Loucy (cell line): ENCODE measurements around the gene CAVIN1.
"Not testable (repeated sequence)": the region's sequence is repeated elsewhere in the genome, so short reads cannot be mapped to it uniquely, and the experiment has no call there.

ENCODE experiments used
- H2AFZ ChIP-seq: fragments of 200-600 bp; sonication (generic); 2 replicates; pipeline ENCODE4 v1.6.0; 2016; ENCODE audit warnings: antibody characterized with exemption, mild to moderate bottlenecking, low read length, moderate library complexity
- H3F3A ChIP-seq: fragments of 200-600 bp; 2 replicates; pipeline ENCODE4 v1.6.0; 2016; ENCODE audit warnings: antibody characterized with exemption, low read depth, mild to moderate bottlenecking
- H3K27me3 ChIP-seq: fragments of 200-600 bp; sonication (generic); 2 replicates; pipeline ENCODE4 v1.6.1; 2014; ENCODE audit warnings: low read length, mild to moderate bottlenecking; ENCODE audit not compliant: insufficient read depth, poor library complexity, severe bottlenecking
- H3K36me3 ChIP-seq: fragments of 200-600 bp; sonication (generic); 2 replicates; pipeline ENCODE4 v1.6.1; 2016; ENCODE audit warnings: low read length; ENCODE audit not compliant: insufficient read depth
- H3K4me1 ChIP-seq: fragments of 200-600 bp; sonication (generic); 2 replicates; pipeline ENCODE4 v1.5.1; 2014; ENCODE audit warnings: low read length, mild to moderate bottlenecking; ENCODE audit not compliant: insufficient read depth, poor library complexity, severe bottlenecking
- H3K4me2 ChIP-seq: fragments of 200-600 bp; sonication (generic); 2 replicates; pipeline ENCODE4 v1.6.0; 2014; ENCODE audit warnings: antibody characterized with exemption, low read length, low read depth, mild to moderate bottlenecking; ENCODE audit not compliant: poor library complexity, severe bottlenecking
- H3K4me3 ChIP-seq: fragments of 200-600 bp; sonication (generic); 2 replicates; pipeline ENCODE4 v1.5.1; 2014; ENCODE audit warnings: low read length, mild to moderate bottlenecking, mixed read lengths; ENCODE audit not compliant: poor library complexity, severe bottlenecking
- H3K79me2 ChIP-seq: fragments of 200-600 bp; sonication (generic); 2 replicates; pipeline ENCODE4 v1.6.1; 2014; ENCODE audit warnings: low read length; ENCODE audit not compliant: insufficient read depth
- H3K9ac ChIP-seq: fragments of 200-600 bp; sonication (generic); 2 replicates; pipeline ENCODE4 v1.6.0; 2014; ENCODE audit warnings: mild to moderate bottlenecking, low read depth, low read length, moderate library complexity; ENCODE audit not compliant: poor library complexity, severe bottlenecking
- H3K9me2 ChIP-seq: fragments of 200-600 bp; sonication (generic); replicated peaks from 2 replicates; pipeline ENCODE4 v1.6.1; 2016; ENCODE audit warnings: low read depth, low read length, mixed read lengths
- H3K9me3 ChIP-seq: fragments of 200-600 bp; sonication (generic); 2 replicates; pipeline ENCODE4 v1.6.1; 2014; ENCODE audit warnings: mild to moderate bottlenecking, antibody characterized with exemption, low read length, low read depth; ENCODE audit not compliant: insufficient read depth
- H4K20me1 ChIP-seq: fragments of 200-600 bp; sonication (generic); 2 replicates; pipeline ENCODE4 v1.6.0; 2014; ENCODE audit warnings: antibody characterized with exemption, low read length, mild to moderate bottlenecking; ENCODE audit not compliant: insufficient read depth, poor library complexity, severe bottlenecking
- EZH2phosphoT487 ChIP-seq: fragments of 200-600 bp; IDR thresholded peaks from 2 replicates; pipeline ENCODE4 v1.6.1; 2018; ENCODE audit warnings: antibody characterized with exemption, mild to moderate bottlenecking, moderate library complexity, borderline replicate concordance
- TF ChIP-seq, protein P1 (sequence below): fragments of 200-600 bp; sonication (generic); conservative IDR thresholded peaks from 2 replicates; pipeline ENCODE4 v1.5.1; 2014; ENCODE audit warnings: mild to moderate bottlenecking, antibody characterized with exemption, low read length

The CAVIN1 gene

DNA sequence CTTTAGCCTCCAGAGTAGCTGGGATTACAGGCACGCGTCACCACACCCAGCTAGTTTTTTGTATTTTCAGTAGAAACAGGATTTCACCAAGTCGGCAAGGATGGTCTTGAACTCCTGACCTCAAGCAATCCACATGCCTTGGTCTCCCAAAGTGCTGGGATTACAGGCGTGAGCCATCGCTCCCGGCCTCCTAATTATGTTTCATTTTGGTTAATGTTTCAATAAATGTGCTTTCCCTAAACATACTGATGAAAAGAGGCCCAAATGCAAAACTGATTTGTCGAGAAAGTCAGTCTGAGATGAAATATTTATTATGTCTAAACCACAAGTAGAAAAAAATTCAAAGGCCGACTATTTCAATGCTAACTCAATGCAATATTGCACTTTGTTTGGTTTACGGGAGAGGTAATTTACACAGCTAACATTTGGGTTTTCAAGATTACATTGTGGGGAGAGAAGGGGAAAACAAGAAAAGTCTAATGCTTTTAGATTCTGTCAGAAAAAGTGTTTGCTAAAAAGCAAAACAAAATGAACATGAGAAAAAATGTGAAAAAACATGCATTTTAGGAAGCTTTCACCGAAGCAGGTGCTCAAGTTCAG lies 44.6 kb downstream of the CAVIN1 start:
- Histone ChIP-seq H3K9me3 (no peaks in the 10 kb centered on the region), H3K27me3 (no peaks in the 10 kb centered on the region), H3F3A (no peaks in the 10 kb centered on the region), H3K4me2 (peak overlapping the region; percentile 78), H3K9ac (peak overlapping the region; percentile 63), H3K9me2 (no peaks in the 10 kb centered on the region), H3K4me3 (peak overlapping the region; percentile 72), H2AFZ (no peak overlapping the region), H3K79me2 (peaks cover 89% of the 10 kb centered on the region), H4K20me1 (peaks cover 6% of the 10 kb centered on the region), H3K4me1 (peaks cover 24% of the 10 kb centered on the region), H3K36me3 (no peaks in the 10 kb centered on the region)
- TF ChIP-seq EZH2phosphoT487: no peak
- TF ChIP-seq, protein P1, sequence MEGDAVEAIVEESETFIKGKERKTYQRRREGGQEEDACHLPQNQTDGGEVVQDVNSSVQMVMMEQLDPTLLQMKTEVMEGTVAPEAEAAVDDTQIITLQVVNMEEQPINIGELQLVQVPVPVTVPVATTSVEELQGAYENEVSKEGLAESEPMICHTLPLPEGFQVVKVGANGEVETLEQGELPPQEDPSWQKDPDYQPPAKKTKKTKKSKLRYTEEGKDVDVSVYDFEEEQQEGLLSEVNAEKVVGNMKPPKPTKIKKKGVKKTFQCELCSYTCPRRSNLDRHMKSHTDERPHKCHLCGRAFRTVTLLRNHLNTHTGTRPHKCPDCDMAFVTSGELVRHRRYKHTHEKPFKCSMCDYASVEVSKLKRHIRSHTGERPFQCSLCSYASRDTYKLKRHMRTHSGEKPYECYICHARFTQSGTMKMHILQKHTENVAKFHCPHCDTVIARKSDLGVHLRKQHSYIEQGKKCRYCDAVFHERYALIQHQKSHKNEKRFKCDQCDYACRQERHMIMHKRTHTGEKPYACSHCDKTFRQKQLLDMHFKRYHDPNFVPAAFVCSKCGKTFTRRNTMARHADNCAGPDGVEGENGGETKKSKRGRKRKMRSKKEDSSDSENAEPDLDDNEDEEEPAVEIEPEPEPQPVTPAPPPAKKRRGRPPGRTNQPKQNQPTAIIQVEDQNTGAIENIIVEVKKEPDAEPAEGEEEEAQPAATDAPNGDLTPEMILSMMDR: no peak

DNA sequence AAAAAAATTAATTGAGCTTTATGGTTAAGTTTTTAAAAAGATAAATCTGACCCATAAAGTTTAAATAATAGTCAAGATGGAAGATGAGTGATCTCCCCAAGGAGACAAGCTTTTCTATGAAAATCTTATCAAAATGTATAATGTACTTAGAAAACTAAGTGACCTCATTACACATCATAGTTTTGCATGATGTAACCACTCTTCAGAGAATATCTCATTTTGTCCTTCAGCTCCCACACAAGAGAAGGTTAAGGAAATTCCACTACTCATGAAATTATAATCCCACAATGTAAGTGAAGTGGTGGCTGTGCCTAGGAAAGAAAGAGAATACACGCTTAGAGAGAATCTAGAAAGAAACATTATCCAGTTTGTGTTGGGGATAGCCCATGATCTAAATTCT lies 49.2 kb downstream of the CAVIN1 start:
- Histone ChIP-seq H3K36me3 (peaks cover 8% of the 10 kb centered on the region), H3K4me1 (peaks cover 15% of the 10 kb centered on the region), H3K4me3 (no peak overlapping the region), H3K27me3 (no peaks in the 10 kb centered on the region), H3K9me2 (no peaks in the 10 kb centered on the region), H3F3A (no peaks in the 10 kb centered on the region), H3K4me2 (no peak overlapping the region), H3K79me2 (peaks cover 78% of the 10 kb centered on the region), H3K9ac (no peak overlapping the region), H4K20me1 (peaks cover 18% of the 10 kb centered on the region), H3K9me3 (no peaks in the 10 kb centered on the region; the same call in 1 of the 2 replicates), H2AFZ (no peak overlapping the region)
- TF ChIP-seq, protein P1: no peak
- no peak for TF ChIP-seq EZH2phosphoT487

DNA sequence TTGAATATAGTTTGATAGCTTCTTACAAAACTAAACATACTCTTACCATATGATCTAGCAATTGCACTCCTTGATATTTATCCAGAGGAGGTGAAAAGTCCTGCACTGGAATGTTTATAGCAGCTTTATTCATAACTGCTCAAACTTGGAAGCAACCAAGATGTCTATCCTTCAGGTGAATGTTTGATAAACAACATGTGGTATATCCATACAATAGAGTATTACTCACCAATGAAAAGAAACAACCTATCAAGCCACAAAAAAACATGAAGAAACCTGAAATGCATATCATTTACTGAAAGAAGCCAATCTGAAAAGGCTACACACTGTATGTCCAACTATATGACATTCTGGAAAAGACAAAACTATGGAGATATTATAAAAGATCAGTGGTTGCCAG lies 50.9 kb downstream of the CAVIN1 start:
- Histone ChIP-seq H3K4me1 (peaks cover 9% of the 10 kb centered on the region), H4K20me1 (peaks cover 17% of the 10 kb centered on the region), H3K27me3 (no peaks in the 10 kb centered on the region), H3K4me2 (no peak overlapping the region), H3K9me3 (no peaks in the 10 kb centered on the region; the same call in 1 of the 2 replicates), H2AFZ (no peak overlapping the region), H3K4me3 (no peak overlapping the region), H3K36me3 (peaks cover 8% of the 10 kb centered on the region), H3K9ac (no peak overlapping the region), H3K9me2 (no peaks in the 10 kb centered on the region), H3F3A (no peaks in the 10 kb centered on the region), H3K79me2 (peaks cover 76% of the 10 kb centered on the region)
- TF ChIP-seq, protein P1: no peak
- no peak for TF ChIP-seq EZH2phosphoT487

DNA sequence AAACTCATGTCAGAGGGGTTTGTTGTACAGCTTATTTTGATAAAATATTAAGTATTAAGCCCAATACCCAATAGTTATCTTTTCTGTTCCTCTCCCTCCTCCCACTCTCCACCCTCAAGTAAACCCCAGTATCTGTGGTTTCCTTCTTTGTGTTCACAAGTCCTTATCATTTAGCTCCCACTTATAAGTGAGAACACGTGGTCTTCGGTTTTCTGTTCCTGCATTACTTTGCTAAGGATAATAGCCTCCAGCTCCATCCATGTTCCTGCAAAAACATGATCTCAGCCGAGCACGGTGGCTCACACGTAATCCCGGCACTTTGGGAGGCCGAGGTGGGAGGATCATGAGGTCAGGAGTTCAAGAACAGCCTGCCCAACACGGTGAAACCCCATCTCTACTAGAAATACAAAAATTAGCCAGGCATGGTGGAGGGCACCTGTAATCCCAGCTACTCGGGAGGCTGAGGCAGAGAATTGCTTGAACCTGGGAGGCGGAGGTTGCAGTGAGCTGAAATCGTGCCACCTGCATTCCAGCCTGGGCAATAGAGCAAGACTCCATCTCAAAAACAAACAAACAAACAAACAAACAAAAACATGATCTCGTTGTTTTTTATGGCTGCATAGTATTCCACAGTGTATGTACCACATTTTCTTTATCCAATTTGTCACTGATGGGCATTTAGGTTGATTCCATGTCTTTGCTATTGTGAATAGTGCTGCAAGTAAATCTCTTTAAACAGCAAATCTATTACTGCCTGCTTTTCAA lies 54.1 kb downstream of the CAVIN1 start:
- H3K9ac ChIP-seq, H3K9me2 ChIP-seq, H3K4me3 ChIP-seq, H3K36me3 ChIP-seq, H3K4me2 ChIP-seq, H2AFZ ChIP-seq, H3K9me3 ChIP-seq, H3K4me1 ChIP-seq, H3K27me3 ChIP-seq, H3F3A ChIP-seq: not testable (repeated sequence)
- Histone ChIP-seq H4K20me1 (peaks cover 20% of the 10 kb centered on the region), H3K79me2 (peaks cover 82% of the 10 kb centered on the region)

DNA sequence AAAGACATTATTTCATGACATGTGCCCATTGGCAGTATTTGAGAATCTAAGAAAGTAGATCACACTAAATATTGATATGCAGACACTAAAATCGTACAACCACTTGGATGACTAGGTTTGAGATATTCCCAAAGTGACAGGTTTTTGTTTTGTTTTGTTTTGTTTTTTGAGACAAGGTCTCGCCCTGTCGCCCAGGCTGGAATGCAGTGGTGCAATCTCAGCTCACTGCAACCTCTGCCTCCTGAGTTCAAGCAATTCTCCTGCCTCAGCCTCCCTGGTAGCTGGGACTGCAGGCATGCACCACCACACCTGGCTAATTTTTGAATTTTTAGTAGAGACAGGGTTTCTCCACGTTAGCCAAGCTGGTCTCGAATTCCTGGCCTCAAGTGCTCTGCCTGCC lies 54.7 kb downstream of the CAVIN1 start:
- not testable (repeated sequence) for H3K4me3 ChIP-seq, H3K4me1 ChIP-seq, H3F3A ChIP-seq, H3K9ac ChIP-seq, H3K27me3 ChIP-seq, H3K9me3 ChIP-seq, H3K9me2 ChIP-seq, H3K4me2 ChIP-seq, H2AFZ ChIP-seq, H3K36me3 ChIP-seq
- peaks cover 20% of the 10 kb centered on the region for H4K20me1 ChIP-seq
- H3K79me2 ChIP-seq: peaks cover 87% of the 10 kb centered on the region
